A172 (cell line): Measurements from ENCODE around the gene RPRD1B. TPM values are rescaled to one million over a fixed set of nuclear protein-coding genes. Genes with fewer than 3 reads are reported as not detected.

Experiments used
- DNase-seq: peaks from one replicate; pipeline ENCODE4 v3.0.0-alpha.2; 2015; ENCODE audit warnings: low spot score
- total RNA-seq: library from RNA; depleted of rRNA; stranded (reverse); fragments of >200 nt; shearing (Covaris generic); gene quantifications from 2 replicates; pipeline ENCODE4 v1.2.3, GENCODE V29; 2014; rRNA removed

RPRD1B gene
- 13.5 and 17.9 TPM in 2 replicates for total RNA-seq

GRCh38 chr20:38033330-38034107 is at the start of gene RPRD1B, which contains the start of gene TTI1:
TSS of gene RPRD1B (plus strand) at chr20:38033746. CDS start at chr20:38033948, 202 bp downstream.
TSS of gene TTI1 (minus strand) at chr20:38033456. CDS start at chr20:38013816, 19,640 bp downstream.
- peak; percentile 89 for DNase-seq

GRCh38 chr20:37984018-37984785 is 49.3 kb upstream of the RPRD1B start:
- no peak for DNase-seq

GRCh38 chr20:37986044-37986858 is 47.3 kb upstream of the RPRD1B start:
- no peak for DNase-seq

- no peak for DNase-seq
Observed at GRCh38 chr20:37986873-37987601, 46.5 kb upstream of the RPRD1B start.

GRCh38 chr20:37987602-37988290 is 45.8 kb upstream of the RPRD1B start:
- DNase-seq, result no peak

- no peak for DNase-seq
Observed at GRCh38 chr20:37988306-37988954, 45.1 kb upstream of the RPRD1B start.

GRCh38 chr20:37989601-37990295 is 43.8 kb upstream of the RPRD1B start:
- DNase-seq, result no peak

GRCh38 chr20:37990571-37991151 is 42.9 kb upstream of the RPRD1B start:
- DNase-seq, result peak; percentile 73

- DNase-seq, result no peak
Observed at GRCh38 chr20:37991157-37991866, 42.2 kb upstream of the RPRD1B start.

- DNase-seq, result no peak
Observed at GRCh38 chr20:37991908-37992307, 41.6 kb upstream of the RPRD1B start.

GRCh38 chr20:37992802-37993409 is 40.6 kb upstream of the RPRD1B start:
- DNase-seq, result peak; percentile 63

GRCh38 chr20:37994512-37994911 is 39.0 kb upstream of the RPRD1B start:
- peak; percentile 29 for DNase-seq

- DNase-seq, result no peak
Observed at GRCh38 chr20:37995856-37996605, 37.5 kb upstream of the RPRD1B start.

GRCh38 chr20:37997516-37997915 is 36.0 kb upstream of the RPRD1B start:
- no peak for DNase-seq

GRCh38 chr20:37999526-38000263 is 33.9 kb upstream of the RPRD1B start:
- DNase-seq, result no peak

GRCh38 chr20:38000293-38000692 is 33.3 kb upstream of the RPRD1B start:
- DNase-seq, result no peak
